GM19324 (cell line): ENCODE measurements around the gene CELF1.
"Not testable (repeated sequence)": the region's sequence is repeated elsewhere in the genome, so short reads cannot be mapped to it uniquely, and the experiment has no call there.

Source experiments
- ATAC-seq: cut with Tn5 transposase; IDR thresholded peaks from one replicate; pipeline ENCODE4 v1.9.1; 2021; ENCODE audit warnings: mild to moderate bottlenecking, moderate library complexity; ENCODE audit not compliant: unreplicated experiment, low FRiP score

Gene CELF1

GRCh38 chr11:47577460-47578041 lies 24.6 kb upstream of the CELF1 start:
- ATAC-seq, result no peak

GRCh38 chr11:47573321-47573720 lies 20.4 kb upstream of the CELF1 start:
- ATAC-seq, result no peak

- ATAC-seq, result no peak
These were observed 19.9 kb upstream of the CELF1 start for GRCh38 chr11:47572715-47573255.

- ATAC-seq, result no peak
These were observed 19.0 kb upstream of the CELF1 start for GRCh38 chr11:47571895-47572294.

- ATAC-seq, result no peak
These were observed 18.4 kb upstream of the CELF1 start for GRCh38 chr11:47571357-47571729.

- ATAC-seq, result no peak
These were observed 17.9 kb upstream of the CELF1 start for GRCh38 chr11:47570651-47571356.

- ATAC-seq, result no peak
These were observed 16.7 kb upstream of the CELF1 start for GRCh38 chr11:47569646-47570045.

- ATAC-seq, result no peak
These were observed 13.3 kb upstream of the CELF1 start for GRCh38 chr11:47566149-47566698.

- ATAC-seq, result peak; percentile 82
These were observed 12.6 kb upstream of the CELF1 start, which contains the start of gene PTPMT1 for GRCh38 chr11:47565340-47566148. Gene PTPMT1 (plus strand): TSS chr11:47565599. CDS start chr11:47565623, 24 bp downstream.

- ATAC-seq, result no peak
These were observed 12.0 kb upstream of the CELF1 start for GRCh38 chr11:47564933-47565339.

GRCh38 chr11:47564366-47564765 lies 11.4 kb upstream of the CELF1 start:
- not testable (repeated sequence) for ATAC-seq

- ATAC-seq, result not testable (repeated sequence)
These were observed 9.5 kb upstream of the CELF1 start for GRCh38 chr11:47562393-47562792.

GRCh38 chr11:47560426-47560825 lies 7.5 kb upstream of the CELF1 start:
- ATAC-seq, result no peak

GRCh38 chr11:47558695-47559094 lies 5.8 kb upstream of the CELF1 start:
- ATAC-seq, result no peak

GRCh38 chr11:47557004-47557403 lies 4.1 kb upstream of the CELF1 start:
- ATAC-seq, result not testable (repeated sequence)

- ATAC-seq, result peak; percentile 4
These were observed 443 bp upstream of the CELF1 start for GRCh38 chr11:47553406-47553743.

- no peak for ATAC-seq
These were observed 821 bp downstream of the CELF1 start for GRCh38 chr11:47552056-47552565.

GRCh38 chr11:47551086-47551485 lies 1.8 kb downstream of the CELF1 start:
- no peak for ATAC-seq

- ATAC-seq, result no peak
These were observed 2.5 kb downstream of the CELF1 start for GRCh38 chr11:47550288-47551047.

- ATAC-seq, result not testable (repeated sequence)
These were observed 6.7 kb downstream of the CELF1 start for GRCh38 chr11:47546274-47546673.
